Natural killer cell treated with Interleukin-12 subunit alpha and Interleukin-12 subunit beta and Interleukin-15 and Interleukin-18, amount 100 ng/mL, for 72 hours (primary cell): ENCODE results near the gene TMEM187. TPM values are rescaled to one million over a fixed set of nuclear protein-coding genes. Genes with fewer than 3 reads are reported as not detected.

ENCODE experiments used
- ATAC-seq, 2 donors: fragments of 150-1000 bp; cut with Tn5 transposase in 1 of 2; sonication (Bioruptor Pico), chemical (Tn5 transposase) in 1 of 2; 2 replicates each; pipeline ENCODE4 v1.10.0; 2021
- DNase-seq: peaks from one replicate; pipeline ENCODE4 v3.0.0; 2022; ENCODE audit warnings: low spot score
- H3K27ac Mint-ChIP-seq, 2 donors: 1 replicate in 1 of 2; 2 replicates in 1 of 2; pipeline ENCODE4 v1.8.0; 2022; ENCODE audit warnings: mixed read lengths in 2 of 2, mild to moderate bottlenecking in 1 of 2, moderate library complexity in 1 of 2
- H3K27me3 Mint-ChIP-seq, 2 donors: 1 replicate in 1 of 2; 2 replicates in 1 of 2; pipeline ENCODE4 v1.8.0; 2022; ENCODE audit warnings: mixed read lengths in 2 of 2
- H3K36me3 Mint-ChIP-seq: one replicate; pipeline ENCODE4 v1.8.0; 2022; ENCODE audit warnings: mixed read lengths
- H3K4me1 Mint-ChIP-seq, 2 donors: 1 replicate in 1 of 2; 2 replicates in 1 of 2; pipeline ENCODE4 v1.8.0; 2022; ENCODE audit warnings: low read depth in 2 of 2, mixed read lengths in 2 of 2, mild to moderate bottlenecking in 1 of 2
- H3K4me3 Mint-ChIP-seq: one replicate; pipeline ENCODE4 v1.8.0; 2022; ENCODE audit warnings: mixed read lengths
- H3K9me3 Mint-ChIP-seq: 2 replicates; pipeline ENCODE4 v1.8.0; 2022; ENCODE audit warnings: mixed read lengths
- total RNA-seq, 2 donors: library from RNA; stranded (reverse); gene quantifications; one replicate each; pipeline ENCODE4 v1.2.3, GENCODE V29; 2022

The TMEM187 gene
- total RNA-seq, 2 donors from 2014 or later: 2.4 to 6.9 TPM

- H3K36me3 Mint-ChIP-seq: peaks cover 9% of the 10 kb centered on the region
- H3K4me3 Mint-ChIP-seq: peak overlapping the region; percentile 97
- H3K9me3 Mint-ChIP-seq: no peaks in the 10 kb centered on the region
- DNase-seq (no peak), ATAC-seq (no peak)
- no peaks in the 10 kb centered on the region for H3K27me3 Mint-ChIP-seq
- peaks cover 22 to 33% of the 10 kb centered on the region in 2 donors for H3K4me1 Mint-ChIP-seq
- H3K27ac Mint-ChIP-seq: peak overlapping the region; percentile 94 to 96
Measured at GRCh38 chrX:153966841-153967535, 5.6 kb upstream of the TMEM187 start.

- H3K27ac Mint-ChIP-seq: peak overlapping the region; percentile 94 to 96
- H3K4me3 Mint-ChIP-seq: peak overlapping the region; percentile 97
- peaks cover 9% of the 10 kb centered on the region for H3K36me3 Mint-ChIP-seq
- DNase-seq (no peak), ATAC-seq (no peak)
- no peaks in the 10 kb centered on the region for H3K9me3 Mint-ChIP-seq
- H3K4me1 Mint-ChIP-seq: peaks cover 22 to 33% of the 10 kb centered on the region in 2 donors
- H3K27me3 Mint-ChIP-seq: no peaks in the 10 kb centered on the region
Measured at GRCh38 chrX:153967536-153968224, 4.9 kb upstream of the TMEM187 start.

DNA sequence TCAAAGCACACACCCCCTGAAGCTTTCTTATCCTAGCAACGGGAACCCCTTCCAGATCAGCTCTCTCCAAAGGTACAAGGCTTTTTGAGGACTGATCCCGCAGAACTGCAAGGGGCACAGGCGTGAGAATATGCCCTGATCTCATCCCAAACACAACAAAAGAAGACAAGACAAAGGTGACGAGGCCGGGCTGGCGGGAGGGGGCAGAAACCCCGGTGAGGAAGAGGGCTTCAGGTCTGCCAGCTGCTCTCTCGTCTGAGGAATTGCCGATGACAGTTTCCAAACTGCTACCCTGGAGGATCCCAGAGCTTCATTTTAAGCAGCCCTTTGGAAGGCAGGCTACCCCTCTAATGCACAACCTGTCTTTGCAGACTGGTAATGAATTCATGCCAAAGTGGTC lies 4.3 kb upstream of the TMEM187 start:
- no peak for ATAC-seq
- Mint-ChIP-seq H3K4me1 (peaks cover 22 to 36% of the 10 kb centered on the region in 2 donors), H3K9me3 (no peaks in the 10 kb centered on the region), H3K36me3 (peaks cover 9% of the 10 kb centered on the region), H3K27me3 (no peaks in the 10 kb centered on the region), H3K27ac (peak overlapping the region; percentile 94 to 96), H3K4me3 (peak overlapping the region; percentile 97)
- no peak for DNase-seq

GRCh38 chrX:153968754-153969124 lies 3.8 kb upstream of the TMEM187 start:
- H3K4me3 Mint-ChIP-seq: peak overlapping the region; percentile 97

GRCh38 chrX:153969125-153969903 lies 3.2 kb upstream of the TMEM187 start:
- no peaks in the 10 kb centered on the region for H3K27me3 Mint-ChIP-seq
- peak overlapping the region; percentile 97 for H3K4me3 Mint-ChIP-seq
- peaks cover 9% of the 10 kb centered on the region for H3K36me3 Mint-ChIP-seq
- H3K4me1 Mint-ChIP-seq: peaks cover 26 to 42% of the 10 kb centered on the region in 2 donors
- ATAC-seq (no peak), DNase-seq (no peak)
- H3K27ac Mint-ChIP-seq: peak overlapping the region; percentile 94 to 96
- H3K9me3 Mint-ChIP-seq: no peaks in the 10 kb centered on the region

More at GRCh38 chrX:153968754-153969124, 3.8 kb upstream of the TMEM187 start:
- ATAC-seq (no peak), DNase-seq (no peak)
- Mint-ChIP-seq H3K4me1 (peaks cover 22 to 39% of the 10 kb centered on the region in 2 donors), H3K27me3 (no peaks in the 10 kb centered on the region), H3K36me3 (peaks cover 9% of the 10 kb centered on the region), H3K9me3 (no peaks in the 10 kb centered on the region), H3K27ac (peak overlapping the region; percentile 94 to 96)

DNA sequence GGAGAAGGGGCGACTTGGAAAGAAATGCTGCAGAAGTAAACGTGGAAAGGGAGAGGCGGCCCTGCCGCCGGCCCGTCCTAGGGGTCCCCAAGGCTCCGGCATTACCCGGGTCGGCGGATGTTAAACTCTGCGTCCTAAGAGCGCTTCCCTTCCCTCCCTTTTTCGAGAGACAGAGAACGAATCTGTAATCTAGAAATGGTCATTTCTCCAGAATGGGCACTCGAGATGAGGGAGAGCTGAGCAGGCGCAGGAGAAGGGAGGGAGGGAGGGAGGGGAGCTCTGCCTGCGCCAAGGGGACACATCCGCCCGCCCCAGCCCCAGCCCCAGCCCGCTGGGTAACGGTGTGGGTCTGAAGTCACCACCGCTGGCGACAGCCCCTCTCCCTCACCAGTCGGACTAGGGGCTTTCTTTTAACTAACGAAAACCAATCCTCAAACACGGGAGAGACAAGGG lies 2.6 kb upstream of the TMEM187 start:
- H3K27ac Mint-ChIP-seq: peak overlapping the region; percentile 96 to 100
- no peak for DNase-seq

DNA sequence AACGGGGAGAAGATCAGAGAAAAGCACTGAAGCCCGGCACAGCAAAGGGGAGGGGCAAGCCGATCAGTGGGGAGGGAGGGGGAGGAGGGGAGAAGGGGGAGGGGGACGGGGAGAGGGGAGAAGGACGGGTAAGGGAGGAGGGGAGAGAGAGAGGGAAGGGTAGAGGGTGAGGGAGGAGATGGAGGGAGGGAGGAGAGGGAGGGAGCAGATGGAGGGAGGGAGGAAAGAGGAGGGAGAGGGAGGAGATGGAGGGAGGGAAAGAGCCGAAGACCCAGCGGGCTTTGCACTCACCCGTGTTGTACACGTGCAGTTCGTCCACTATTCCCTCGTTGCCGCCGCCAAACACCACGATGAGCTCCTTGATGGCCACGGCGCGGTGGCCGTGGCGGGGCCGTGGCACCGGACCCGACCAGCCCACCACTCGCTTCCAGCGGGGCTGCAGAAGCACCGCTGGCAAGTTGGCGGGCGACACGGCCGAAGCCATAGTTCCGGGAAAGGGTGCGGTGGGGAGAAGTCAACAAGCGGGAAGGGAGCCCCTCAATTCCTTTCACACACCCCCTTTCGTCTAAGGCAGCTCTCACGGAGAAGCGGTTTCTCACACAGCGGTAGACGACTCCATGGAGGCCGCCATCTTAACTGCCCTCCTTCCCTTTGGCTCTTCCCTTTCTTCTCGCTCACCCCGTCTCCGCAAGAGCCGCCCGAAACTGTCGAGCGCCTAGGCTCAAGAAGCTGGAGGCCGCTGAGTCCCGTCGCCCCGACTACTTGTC lies 2.0 kb upstream of the TMEM187 start:
- peak overlapping the region; percentile 97 for H3K4me3 Mint-ChIP-seq
- H3K27me3 Mint-ChIP-seq: no peaks in the 10 kb centered on the region
- H3K27ac Mint-ChIP-seq: peak overlapping the region; percentile 99 to 100
- ATAC-seq (peak; percentile 0), DNase-seq (no peak)
- peaks cover 30 to 42% of the 10 kb centered on the region in 2 donors for H3K4me1 Mint-ChIP-seq
- H3K36me3 Mint-ChIP-seq: peaks cover 9% of the 10 kb centered on the region
- no peaks in the 10 kb centered on the region for H3K9me3 Mint-ChIP-seq

More for the DNA sequence above, 2.6 kb upstream of the TMEM187 start:
- ATAC-seq: no peak
- Mint-ChIP-seq H3K36me3 (peaks cover 9% of the 10 kb centered on the region), H3K4me1 (peaks cover 30 to 47% of the 10 kb centered on the region in 2 donors), H3K4me3 (peak overlapping the region; percentile 97), H3K27me3 (no peaks in the 10 kb centered on the region), H3K9me3 (no peaks in the 10 kb centered on the region)

DNA sequence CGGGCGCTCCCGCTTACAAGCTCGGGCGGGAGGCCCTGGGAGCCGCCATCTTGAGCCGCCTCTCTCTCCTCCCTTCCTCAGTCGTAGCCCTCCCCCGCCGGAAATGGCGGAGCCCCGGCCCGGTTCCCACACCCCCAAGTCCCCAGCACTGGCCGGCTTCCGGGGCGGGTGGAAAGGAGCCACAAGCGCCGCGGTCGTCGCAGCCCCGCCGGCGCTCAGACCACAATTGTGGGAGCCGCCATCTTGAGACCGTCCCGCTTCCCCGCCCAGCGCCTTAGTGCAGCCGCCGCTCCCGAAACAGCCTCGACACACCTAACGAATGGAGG lies 1.5 kb upstream of the TMEM187 start:
- peak; percentile 95 for DNase-seq
- Mint-ChIP-seq H3K27ac (peak overlapping the region; percentile 99 to 100), H3K36me3 (peaks cover 9% of the 10 kb centered on the region), H3K27me3 (no peaks in the 10 kb centered on the region), H3K9me3 (no peaks in the 10 kb centered on the region), H3K4me3 (peak overlapping the region; percentile 97), H3K4me1 (peaks cover 28 to 40% of the 10 kb centered on the region in 2 donors)
- ATAC-seq: peak; percentile 68 to 78

DNA sequence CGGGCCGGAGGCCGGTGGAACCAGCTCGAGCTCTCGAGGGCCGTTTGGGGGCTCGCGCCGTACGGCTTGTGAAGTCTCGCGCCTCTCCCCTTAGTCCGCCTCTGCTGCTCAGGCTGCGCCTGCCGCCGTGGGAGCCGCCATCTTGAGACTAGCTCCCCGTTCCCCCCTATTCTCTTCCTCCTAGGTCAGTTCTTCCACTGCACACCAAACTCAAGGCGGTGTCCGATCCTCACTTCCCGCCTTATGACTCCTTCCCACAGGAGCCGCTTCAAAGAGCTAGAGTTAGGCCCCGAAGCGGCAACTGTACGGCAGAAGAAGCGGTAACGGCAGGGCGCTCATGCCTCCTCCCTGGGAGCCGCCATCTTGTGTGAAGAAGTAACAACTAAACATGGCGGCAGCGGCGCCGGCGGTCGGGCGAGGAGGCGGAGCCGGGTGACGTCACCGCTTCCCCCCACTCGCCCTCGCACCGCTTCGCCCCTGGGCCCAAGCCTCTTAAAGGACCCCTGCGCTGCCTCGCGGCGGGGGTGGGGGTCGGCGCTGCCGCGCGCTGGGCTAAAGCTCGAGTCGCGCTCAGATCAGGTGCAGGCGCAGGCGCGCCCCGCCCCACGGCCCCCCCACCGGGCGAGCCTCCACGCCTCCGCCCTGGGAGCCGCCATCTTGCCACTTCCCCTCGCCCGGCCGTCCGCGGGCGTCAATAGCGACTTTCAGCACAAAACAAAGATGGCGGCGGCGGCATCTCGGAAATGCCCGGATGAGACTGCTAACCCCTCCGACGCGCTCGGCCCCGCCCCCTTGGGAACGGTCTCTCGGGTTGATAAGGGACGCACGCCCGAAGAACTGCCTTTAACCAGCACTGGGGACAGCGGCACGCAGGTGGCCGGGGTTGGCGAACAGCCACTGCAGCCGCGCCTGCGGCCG lies 845 bp upstream of the TMEM187 start, which contains the start of gene HCFC1:
Gene HCFC1, minus strand, starts transcription at position 369 of the 918 bp plus-strand sequence. CDS start 978 bp downstream, outside the sequence.
- ATAC-seq: peak; percentile 61 to 76
- H3K9me3 Mint-ChIP-seq: no peaks in the 10 kb centered on the region
- DNase-seq: peak; percentile 94
- no peaks in the 10 kb centered on the region for H3K27me3 Mint-ChIP-seq
- H3K36me3 Mint-ChIP-seq: peaks cover 9% of the 10 kb centered on the region
- peak within 1 kb of the TSS; percentile 97 for H3K4me3 Mint-ChIP-seq
- H3K27ac Mint-ChIP-seq: peak within 1 kb of the TSS; percentile 99 to 100
- H3K4me1 Mint-ChIP-seq: peaks cover 23 to 35% of the 10 kb centered on the region in 2 donors

DNA sequence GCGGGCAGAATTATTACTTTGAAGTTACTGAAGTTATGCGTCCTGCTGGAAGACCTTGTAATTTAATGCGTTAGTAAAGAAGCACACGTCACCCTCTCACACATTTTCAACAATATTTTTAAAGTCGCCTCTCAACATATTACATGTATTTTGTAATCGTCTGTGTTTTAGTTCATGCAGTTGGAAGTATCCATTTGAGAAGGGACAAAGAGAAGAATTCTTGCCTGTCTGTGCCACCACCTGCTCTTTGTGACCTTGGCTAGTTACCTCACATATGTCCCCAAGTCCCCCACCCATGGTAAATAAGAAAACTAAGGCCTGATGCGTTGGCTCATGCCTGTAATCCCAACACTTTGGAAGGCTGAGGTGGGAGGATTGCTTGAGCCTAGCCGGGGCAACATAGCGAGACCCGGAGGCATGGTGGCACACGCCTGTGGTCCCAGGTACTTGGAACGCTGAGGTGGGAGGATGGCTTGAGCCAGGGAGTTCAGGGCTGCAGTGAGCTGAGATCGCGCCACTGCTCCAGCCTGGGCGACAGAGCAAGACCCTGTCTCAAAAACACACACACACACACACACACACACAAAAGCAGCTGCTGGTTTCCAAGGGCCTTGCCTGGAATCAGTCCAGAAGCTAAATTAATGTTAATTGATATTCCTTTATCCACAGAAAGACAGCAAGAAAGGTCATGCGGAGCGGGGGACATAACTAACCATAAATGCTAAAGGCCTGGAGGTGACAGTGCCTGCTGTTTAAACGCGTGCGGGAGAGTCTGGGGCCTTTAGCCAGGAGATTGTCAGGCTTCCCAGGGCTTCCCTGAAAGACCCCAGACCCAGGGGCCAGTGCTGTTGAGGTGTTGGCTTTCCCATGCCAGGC lies 811 bp downstream of the TMEM187 start:
- H3K27me3 Mint-ChIP-seq: no peaks in the 10 kb centered on the region
- DNase-seq: no peak
- peaks cover 9 to 20% of the 10 kb centered on the region in 2 donors for H3K4me1 Mint-ChIP-seq
- peak overlapping the region; percentile 87 for H3K4me3 Mint-ChIP-seq
- no peaks in the 10 kb centered on the region for H3K36me3 Mint-ChIP-seq
- peak overlapping the region; percentile 94 to 95 for H3K27ac Mint-ChIP-seq
- no peaks in the 10 kb centered on the region for H3K9me3 Mint-ChIP-seq
- ATAC-seq: no peak

DNA sequence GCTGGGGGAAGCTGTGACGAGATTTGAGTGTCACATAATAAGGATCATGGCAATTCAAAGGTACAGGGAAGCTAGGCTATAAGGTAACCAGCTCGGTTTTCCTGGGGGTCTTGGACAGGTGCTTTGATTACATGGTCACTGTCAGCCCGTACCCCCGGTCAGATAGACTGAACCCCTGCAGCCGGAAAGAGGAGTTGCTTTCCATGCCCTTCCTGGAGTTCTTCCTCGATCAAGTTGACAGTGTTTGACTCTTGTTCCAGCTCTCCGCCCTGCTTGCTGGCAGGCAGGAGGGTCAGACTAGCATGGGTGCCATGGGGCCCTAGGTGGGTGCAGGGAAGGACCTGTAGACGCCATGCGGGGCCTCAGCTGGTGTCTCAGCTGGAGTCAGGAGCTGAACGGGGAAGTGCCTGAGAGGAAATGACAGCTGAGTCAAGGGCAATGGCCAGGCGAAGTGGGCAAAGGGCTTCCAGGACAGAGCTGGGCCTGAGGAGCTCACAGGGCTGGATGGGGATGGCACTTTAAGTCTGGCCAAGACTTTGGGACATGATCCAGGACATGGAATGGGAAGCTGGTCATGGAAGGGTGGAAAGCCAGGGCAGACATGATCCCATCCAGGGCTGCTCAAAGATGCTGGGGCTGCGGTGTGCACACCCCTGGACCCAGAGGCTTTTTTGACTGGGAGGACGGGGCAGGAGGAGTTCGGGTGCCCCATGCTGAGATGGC lies 1.6 kb downstream of the TMEM187 start:
- Mint-ChIP-seq H3K36me3 (no peaks in the 10 kb centered on the region), H3K9me3 (no peaks in the 10 kb centered on the region), H3K4me1 (peaks cover 8 to 20% of the 10 kb centered on the region in 2 donors), H3K27me3 (no peaks in the 10 kb centered on the region), H3K4me3 (peak overlapping the region; percentile 87), H3K27ac (peak overlapping the region; percentile 94 to 95)
- DNase-seq (no peak), ATAC-seq (no peak)
